ENCODE data around the gene ZNF467. TPM values are rescaled to one million over a fixed set of nuclear protein-coding genes. Genes with fewer than 3 reads are reported as not detected.

ZNF467 gene, protein sequence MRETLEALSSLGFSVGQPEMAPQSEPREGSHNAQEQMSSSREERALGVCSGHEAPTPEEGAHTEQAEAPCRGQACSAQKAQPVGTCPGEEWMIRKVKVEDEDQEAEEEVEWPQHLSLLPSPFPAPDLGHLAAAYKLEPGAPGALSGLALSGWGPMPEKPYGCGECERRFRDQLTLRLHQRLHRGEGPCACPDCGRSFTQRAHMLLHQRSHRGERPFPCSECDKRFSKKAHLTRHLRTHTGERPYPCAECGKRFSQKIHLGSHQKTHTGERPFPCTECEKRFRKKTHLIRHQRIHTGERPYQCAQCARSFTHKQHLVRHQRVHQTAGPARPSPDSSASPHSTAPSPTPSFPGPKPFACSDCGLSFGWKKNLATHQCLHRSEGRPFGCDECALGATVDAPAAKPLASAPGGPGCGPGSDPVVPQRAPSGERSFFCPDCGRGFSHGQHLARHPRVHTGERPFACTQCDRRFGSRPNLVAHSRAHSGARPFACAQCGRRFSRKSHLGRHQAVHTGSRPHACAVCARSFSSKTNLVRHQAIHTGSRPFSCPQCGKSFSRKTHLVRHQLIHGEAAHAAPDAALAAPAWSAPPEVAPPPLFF
- polyA plus RNA-seq (2013, experiment 1 of 2): 0.04 TPM
- 0.08 TPM for polyA plus RNA-seq (2013, experiment 2 of 2)

DNA sequence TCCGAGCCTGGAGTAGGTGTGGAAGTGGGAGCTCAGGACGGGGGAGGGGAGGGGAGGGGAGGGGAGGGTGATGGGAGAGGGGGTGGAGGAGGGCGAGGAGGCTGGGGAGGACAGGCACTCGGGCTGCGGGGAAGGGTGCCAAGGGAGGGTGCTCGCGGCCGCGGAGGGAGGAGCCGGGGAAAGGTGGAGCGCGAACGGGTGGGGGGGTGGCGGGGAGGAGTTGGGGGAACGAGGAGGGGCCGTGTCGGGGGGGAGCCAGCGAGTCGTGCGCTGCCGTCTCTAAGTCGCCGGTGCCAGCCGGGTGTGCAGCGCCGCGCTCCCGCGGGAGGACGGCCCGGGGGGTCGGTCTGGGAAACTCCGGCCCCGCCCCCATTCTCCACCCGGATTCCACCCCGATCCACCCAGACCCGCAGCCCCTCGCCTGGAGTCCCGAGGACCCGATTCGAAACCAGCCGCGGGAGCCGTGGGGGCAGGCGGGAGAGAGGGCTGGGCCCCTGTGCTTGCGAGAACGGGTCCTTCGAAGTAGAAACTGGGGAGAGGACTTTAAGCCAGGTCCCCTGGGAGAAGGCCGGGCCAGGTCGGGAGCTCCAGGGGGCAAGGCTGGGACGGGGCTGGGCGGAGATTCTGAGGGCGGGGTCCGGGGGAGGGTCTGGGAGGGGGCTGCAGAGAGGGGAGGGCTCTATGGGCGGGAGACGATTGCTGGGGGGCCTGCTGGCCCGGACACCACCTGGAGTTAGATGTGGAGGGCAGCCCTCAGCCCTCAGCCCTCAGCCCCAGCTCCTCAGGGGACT is at the start of gene ZNF467:
ZNF467 (minus strand) TSS at position 143 of the 791 bp plus-strand sequence. CDS start 2,556 bp downstream, outside the sequence.
- peak within 1 kb of the TSS; percentile 79 for H3K56ac ChIP-seq (ENCODE audit: low read length)
- H2BK5ac ChIP-seq (ENCODE audit: low read length): no peak within 1 kb of the TSS
- no peaks in the 10 kb centered on the region for H3K79me2 ChIP-seq (ENCODE audit: control insufficient read depth, insufficient read depth, low read length)
- peak within 1 kb of the TSS; percentile 41 for H3K27ac ChIP-seq (ENCODE audit: low read depth, low read length)
- no peak within 1 kb of the TSS for H3K23ac ChIP-seq (ENCODE audit: low read length)
- peaks cover 20% of the 10 kb centered on the region for H3K27me3 ChIP-seq (ENCODE audit: insufficient read depth, low read length, poor library complexity)
- peak within 1 kb of the TSS; percentile 32 for H2BK120ac ChIP-seq (ENCODE audit: low read depth, low read length)
- DNase-seq: peak; percentile 36
- H3K18ac ChIP-seq (ENCODE audit: low read length): peak within 1 kb of the TSS; percentile 66
- WGBS (ENCODE audit: extremely low coverage, insufficient coverage, low lambda C conversion rate): no CpG with 5 or more reads among the region's 57 CpGs
- H3K36me3 ChIP-seq (ENCODE audit: control insufficient read depth, insufficient read depth, low read length): no peaks in the 10 kb centered on the region
- H3K79me1 ChIP-seq (ENCODE audit: low read length): no peaks in the 10 kb centered on the region
- peak within 1 kb of the TSS; percentile 86 for H3K4me2 ChIP-seq (ENCODE audit: low read length)
- H4K5ac ChIP-seq (ENCODE audit: low read length): no peak within 1 kb of the TSS
- H2AK5ac ChIP-seq (ENCODE audit: low read length): no peak within 1 kb of the TSS
- no peaks in the 10 kb centered on the region for H3K4me1 ChIP-seq (ENCODE audit: control insufficient read depth, low read depth, low read length)
- peak within 1 kb of the TSS; percentile 63 for H3K9ac ChIP-seq (ENCODE audit: low read length)
- peak within 1 kb of the TSS; percentile 43 for H3K4me3 ChIP-seq (ENCODE audit: low read length)
- H4K8ac ChIP-seq (ENCODE audit: low read depth, low read length): no peak within 1 kb of the TSS
- no peak within 1 kb of the TSS for H2BK15ac ChIP-seq (replicated peaks; ENCODE audit: low read depth)
- H3K4ac ChIP-seq (ENCODE audit: low read depth, low read length): peak within 1 kb of the TSS; percentile 57

DNA sequence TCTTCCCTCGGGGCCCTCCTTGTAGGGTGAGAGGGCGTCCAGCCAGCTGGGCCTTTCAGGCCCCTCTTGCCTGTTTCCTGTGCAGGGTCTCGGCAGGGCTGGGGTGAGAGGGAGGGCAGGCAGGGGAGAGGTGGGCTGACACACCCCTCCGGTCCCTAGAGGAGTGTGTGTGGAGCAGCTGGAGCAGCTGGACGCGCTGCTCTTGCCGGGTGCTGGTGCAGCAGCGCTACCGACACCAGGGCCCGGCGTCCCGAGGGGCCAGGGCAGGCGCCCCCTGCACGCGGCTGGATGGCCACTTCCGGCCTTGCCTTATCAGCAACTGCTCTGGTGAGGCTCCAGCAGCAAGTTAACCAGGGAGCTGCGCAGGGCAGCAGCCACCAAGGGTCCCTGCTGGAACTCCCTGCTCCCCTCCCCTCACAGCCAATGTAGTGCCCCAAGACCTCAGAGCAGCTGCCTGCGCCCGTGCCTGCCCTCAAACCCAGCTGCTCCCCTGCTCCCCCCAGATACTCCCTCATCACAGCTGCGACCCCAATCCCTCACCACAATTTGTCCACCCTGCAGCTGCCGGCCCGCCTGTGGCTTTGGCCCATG is 49.1 kb upstream of the ZNF467 start:
- H3K9ac ChIP-seq (ENCODE audit: low read length): no peak overlapping the region

DNA sequence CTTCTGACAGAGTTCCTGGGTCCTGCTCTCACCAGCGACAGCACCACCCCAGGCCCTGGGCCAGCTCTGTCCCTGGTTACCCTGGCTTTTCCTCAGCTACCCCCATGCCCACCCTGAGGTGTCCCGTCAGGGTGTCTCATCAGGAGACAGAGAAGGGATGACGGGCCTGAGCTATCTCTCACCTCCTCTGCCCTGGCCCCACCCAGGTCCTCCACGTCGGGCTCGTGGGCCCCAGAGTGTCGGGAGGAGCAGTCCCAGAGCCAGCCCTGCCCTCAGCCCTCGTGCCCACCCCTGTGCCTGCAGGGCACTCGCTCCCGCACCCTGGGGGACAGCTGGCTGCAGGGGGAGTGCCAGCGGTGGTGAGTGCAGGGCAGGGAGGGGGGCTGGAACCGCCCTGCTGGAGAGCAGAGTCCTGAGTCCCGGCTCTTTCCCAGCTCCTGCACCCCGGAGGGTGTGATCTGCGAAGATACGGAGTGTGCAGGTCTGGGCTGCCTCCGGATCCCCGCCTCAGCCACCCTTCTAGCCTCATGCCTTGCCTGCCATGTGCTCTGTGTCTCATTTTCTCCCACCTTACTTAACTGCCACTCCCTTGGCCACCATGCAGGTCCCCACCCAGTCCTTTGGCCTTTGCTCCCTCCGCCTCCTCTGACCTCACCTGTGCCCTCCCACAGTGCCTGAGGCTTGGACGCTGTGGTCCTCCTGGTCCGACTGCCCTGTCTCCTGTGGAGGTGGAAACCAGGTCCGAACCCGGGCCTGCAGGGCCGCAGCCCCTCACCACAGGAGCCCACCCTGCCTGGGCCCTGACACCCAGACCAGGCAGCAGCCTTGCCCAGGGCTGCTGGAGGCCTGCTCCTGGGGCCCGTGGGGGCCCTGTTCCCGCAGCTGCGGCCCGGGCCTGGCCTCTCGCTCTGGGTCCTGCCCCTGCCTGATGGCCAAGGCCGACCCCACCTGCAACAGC is 48.1 kb upstream of the ZNF467 start:
- Histone ChIP-seq H3K79me1 (ENCODE audit: low read length) (no peaks in the 10 kb centered on the region), H2AK5ac (ENCODE audit: low read length) (no peak overlapping the region), H3K4me2 (ENCODE audit: low read length) (no peak overlapping the region), H2BK5ac (ENCODE audit: low read length) (no peak overlapping the region), H3K4me1 (ENCODE audit: control insufficient read depth, low read depth, low read length) (no peaks in the 10 kb centered on the region), H2BK120ac (ENCODE audit: low read depth, low read length) (no peak overlapping the region), H3K4ac (ENCODE audit: low read depth, low read length) (no peak overlapping the region), H3K27ac (ENCODE audit: low read depth, low read length) (no peak overlapping the region), H2BK15ac (replicated peaks; ENCODE audit: low read depth) (no peak overlapping the region), H4K8ac (ENCODE audit: low read depth, low read length) (no peak overlapping the region), H3K4me3 (ENCODE audit: low read length) (no peak overlapping the region), H3K27me3 (ENCODE audit: insufficient read depth, low read length, poor library complexity) (no peaks in the 10 kb centered on the region), H3K18ac (ENCODE audit: low read length) (no peak overlapping the region), H3K9ac (ENCODE audit: low read length) (no peak overlapping the region), H3K79me2 (ENCODE audit: control insufficient read depth, insufficient read depth, low read length) (no peaks in the 10 kb centered on the region), H3K36me3 (ENCODE audit: control insufficient read depth, insufficient read depth, low read length) (no peaks in the 10 kb centered on the region), H3K56ac (ENCODE audit: low read length) (no peak overlapping the region), H4K5ac (ENCODE audit: low read length) (no peak overlapping the region), H3K23ac (ENCODE audit: low read length) (no peak overlapping the region)
- WGBS (ENCODE audit: extremely low coverage, insufficient coverage, low lambda C conversion rate): no CpG with 5 or more reads among the region's 30 CpGs
- no peak for DNase-seq

More for the DNA sequence above, 49.1 kb upstream of the ZNF467 start:
- whole genome bisulfite sequencing (ENCODE audit: extremely low coverage, insufficient coverage, low lambda C conversion rate): no CpG with 5 or more reads among the region's 22 CpGs
- Histone ChIP-seq H4K5ac (ENCODE audit: low read length) (no peak overlapping the region), H3K56ac (ENCODE audit: low read length) (no peak overlapping the region), H2BK120ac (ENCODE audit: low read depth, low read length) (no peak overlapping the region), H4K8ac (ENCODE audit: low read depth, low read length) (no peak overlapping the region), H3K4me3 (ENCODE audit: low read length) (no peak overlapping the region), H3K36me3 (ENCODE audit: control insufficient read depth, insufficient read depth, low read length) (no peaks in the 10 kb centered on the region), H3K4me2 (ENCODE audit: low read length) (no peak overlapping the region), H3K79me2 (ENCODE audit: control insufficient read depth, insufficient read depth, low read length) (no peaks in the 10 kb centered on the region), H3K27me3 (ENCODE audit: insufficient read depth, low read length, poor library complexity) (no peaks in the 10 kb centered on the region), H3K4ac (ENCODE audit: low read depth, low read length) (no peak overlapping the region), H3K4me1 (ENCODE audit: control insufficient read depth, low read depth, low read length) (no peaks in the 10 kb centered on the region), H3K27ac (ENCODE audit: low read depth, low read length) (no peak overlapping the region), H2BK5ac (ENCODE audit: low read length) (no peak overlapping the region), H3K23ac (ENCODE audit: low read length) (no peak overlapping the region), H2BK15ac (replicated peaks; ENCODE audit: low read depth) (no peak overlapping the region), H2AK5ac (ENCODE audit: low read length) (no peak overlapping the region), H3K79me1 (ENCODE audit: low read length) (no peaks in the 10 kb centered on the region), H3K18ac (ENCODE audit: low read length) (no peak overlapping the region)
- DNase-seq: no peak

DNA sequence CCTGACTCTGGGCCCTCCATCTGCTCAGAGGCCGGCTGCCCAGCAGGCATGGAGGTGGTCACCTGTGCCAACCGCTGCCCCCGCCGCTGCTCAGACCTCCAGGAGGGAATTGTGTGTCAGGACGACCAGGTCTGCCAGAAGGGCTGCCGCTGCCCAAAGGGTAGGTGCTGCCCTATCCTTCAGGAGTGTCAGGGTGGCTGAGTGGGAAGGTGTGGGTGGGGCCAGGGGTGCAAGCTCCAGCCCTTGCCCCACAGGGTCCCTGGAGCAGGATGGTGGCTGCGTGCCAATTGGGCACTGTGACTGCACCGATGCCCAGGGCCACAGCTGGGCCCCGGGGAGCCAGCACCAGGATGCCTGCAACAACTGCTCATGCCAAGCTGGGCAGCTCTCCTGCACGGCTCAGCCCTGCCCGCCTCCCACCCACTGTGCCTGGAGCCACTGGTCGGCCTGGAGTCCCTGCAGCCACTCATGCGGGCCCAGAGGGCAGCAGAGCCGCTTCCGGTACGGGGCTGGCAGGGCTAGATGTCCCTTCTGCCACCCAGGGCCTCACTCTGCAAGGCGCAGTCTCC is 47.3 kb upstream of the ZNF467 start:
- H3K36me3 ChIP-seq (ENCODE audit: control insufficient read depth, insufficient read depth, low read length): no peaks in the 10 kb centered on the region
- no peak overlapping the region for H3K9ac ChIP-seq (ENCODE audit: low read length)
- H3K4me1 ChIP-seq (ENCODE audit: control insufficient read depth, low read depth, low read length): no peaks in the 10 kb centered on the region
- H3K27me3 ChIP-seq (ENCODE audit: insufficient read depth, low read length, poor library complexity): no peaks in the 10 kb centered on the region
- no peak for DNase-seq
- no peak overlapping the region for H3K4ac ChIP-seq (ENCODE audit: low read depth, low read length)
- H3K4me3 ChIP-seq (ENCODE audit: low read length): no peak overlapping the region
- H3K23ac ChIP-seq (ENCODE audit: low read length): no peak overlapping the region
- H3K18ac ChIP-seq (ENCODE audit: low read length): no peak overlapping the region
- H4K5ac ChIP-seq (ENCODE audit: low read length): no peak overlapping the region
- H2BK120ac ChIP-seq (ENCODE audit: low read depth, low read length): no peak overlapping the region
- no peaks in the 10 kb centered on the region for H3K79me2 ChIP-seq (ENCODE audit: control insufficient read depth, insufficient read depth, low read length)
- no CpG with 5 or more reads among the region's 17 CpGs for WGBS (ENCODE audit: extremely low coverage, insufficient coverage, low lambda C conversion rate)
- H3K27ac ChIP-seq (ENCODE audit: low read depth, low read length): no peak overlapping the region
- H2BK15ac ChIP-seq (replicated peaks; ENCODE audit: low read depth): no peak overlapping the region
- no peaks in the 10 kb centered on the region for H3K79me1 ChIP-seq (ENCODE audit: low read length)
- no peak overlapping the region for H3K56ac ChIP-seq (ENCODE audit: low read length)
- H2AK5ac ChIP-seq (ENCODE audit: low read length): no peak overlapping the region
- no peak overlapping the region for H3K4me2 ChIP-seq (ENCODE audit: low read length)
- H2BK5ac ChIP-seq (ENCODE audit: low read length): no peak overlapping the region
- H4K8ac ChIP-seq (ENCODE audit: low read depth, low read length): no peak overlapping the region

DNA sequence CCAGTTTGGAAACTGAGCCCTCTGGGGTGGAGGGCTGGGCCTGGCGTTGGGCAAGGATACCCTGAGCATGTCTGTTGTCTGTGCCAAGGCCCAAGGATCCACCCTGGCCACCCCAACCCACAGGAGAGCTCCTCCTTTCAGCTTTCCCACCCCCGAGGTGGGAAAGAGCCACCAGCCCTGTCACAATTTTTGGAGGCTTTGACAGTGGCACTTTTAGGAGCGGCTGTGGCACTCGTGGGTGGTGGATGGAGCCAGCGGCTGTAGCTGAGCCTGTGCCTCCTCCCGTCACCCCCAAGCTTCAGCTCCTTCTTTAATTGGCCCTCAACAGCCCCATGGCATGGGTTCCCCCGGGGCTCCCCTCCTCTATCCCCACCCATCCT is 46.6 kb upstream of the ZNF467 start:
- Histone ChIP-seq H2BK120ac (ENCODE audit: low read depth, low read length) (no peak overlapping the region), H3K4ac (ENCODE audit: low read depth, low read length) (no peak overlapping the region), H2BK15ac (replicated peaks; ENCODE audit: low read depth) (no peak overlapping the region), H2BK5ac (ENCODE audit: low read length) (no peak overlapping the region), H3K4me3 (ENCODE audit: low read length) (no peak overlapping the region), H3K36me3 (ENCODE audit: control insufficient read depth, insufficient read depth, low read length) (no peaks in the 10 kb centered on the region), H2AK5ac (ENCODE audit: low read length) (no peak overlapping the region), H3K79me2 (ENCODE audit: control insufficient read depth, insufficient read depth, low read length) (no peaks in the 10 kb centered on the region), H3K18ac (ENCODE audit: low read length) (no peak overlapping the region), H3K23ac (ENCODE audit: low read length) (no peak overlapping the region), H3K4me1 (ENCODE audit: control insufficient read depth, low read depth, low read length) (no peaks in the 10 kb centered on the region), H3K27me3 (ENCODE audit: insufficient read depth, low read length, poor library complexity) (no peaks in the 10 kb centered on the region), H3K56ac (ENCODE audit: low read length) (no peak overlapping the region), H3K9ac (ENCODE audit: low read length) (no peak overlapping the region), H3K27ac (ENCODE audit: low read depth, low read length) (no peak overlapping the region), H3K79me1 (ENCODE audit: low read length) (no peaks in the 10 kb centered on the region), H4K8ac (ENCODE audit: low read depth, low read length) (no peak overlapping the region), H3K4me2 (ENCODE audit: low read length) (no peak overlapping the region), H4K5ac (ENCODE audit: low read length) (no peak overlapping the region)
- no peak for DNase-seq
- WGBS (ENCODE audit: extremely low coverage, insufficient coverage, low lambda C conversion rate): no CpG with 5 or more reads among the region's 7 CpGs

All from mesendoderm (in vitro differentiated cells).